ENCODE measurements around the gene RAC3. TPM values are rescaled to one million over a fixed set of nuclear protein-coding genes. Genes with fewer than 3 reads are reported as not detected.

The RAC3 gene
- total RNA-seq, 1 donor from 2014 or later: 0.82 TPM

DNA sequence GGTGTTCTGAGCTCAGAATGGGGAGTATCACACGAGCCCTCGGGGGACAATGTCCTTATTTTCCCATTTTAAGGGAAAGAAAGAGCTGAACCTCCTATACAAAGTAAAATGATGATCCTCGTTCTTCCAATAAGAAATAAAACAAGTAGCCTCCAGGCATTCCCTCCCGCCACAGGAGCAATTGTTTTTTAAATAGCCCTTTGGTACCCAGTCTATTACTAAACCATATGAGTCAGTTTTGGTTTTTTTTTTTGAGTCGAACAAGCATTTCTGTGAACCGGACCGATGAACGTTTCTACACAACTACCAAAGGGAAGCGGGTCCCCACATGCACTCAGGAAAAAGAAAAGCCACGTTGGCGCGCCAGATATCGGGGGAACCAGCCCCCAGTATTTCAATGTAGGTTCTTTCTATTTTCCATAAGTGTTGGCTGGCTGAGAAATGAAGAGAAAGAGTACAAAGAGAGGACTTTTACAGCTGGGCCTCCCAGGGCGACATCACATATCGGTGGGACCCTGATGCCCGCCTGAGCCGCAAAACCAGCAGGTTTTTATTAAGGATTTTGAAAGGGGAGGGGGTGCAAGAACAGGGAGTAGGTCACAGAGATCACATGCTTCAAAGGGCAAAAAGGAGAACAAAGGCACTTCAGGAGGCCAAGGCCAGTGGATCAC, 9.8 kb downstream of the RAC3 start:
- no peaks in the 10 kb centered on the region for H3K27me3 ChIP-seq (ENCODE audit: low read depth)
- H3K4me1 ChIP-seq: peaks cover 13% of the 10 kb centered on the region
- no peaks in the 10 kb centered on the region for H3K36me3 ChIP-seq
- DNase-seq: no peak
- TF ChIP-seq, protein P1, sequence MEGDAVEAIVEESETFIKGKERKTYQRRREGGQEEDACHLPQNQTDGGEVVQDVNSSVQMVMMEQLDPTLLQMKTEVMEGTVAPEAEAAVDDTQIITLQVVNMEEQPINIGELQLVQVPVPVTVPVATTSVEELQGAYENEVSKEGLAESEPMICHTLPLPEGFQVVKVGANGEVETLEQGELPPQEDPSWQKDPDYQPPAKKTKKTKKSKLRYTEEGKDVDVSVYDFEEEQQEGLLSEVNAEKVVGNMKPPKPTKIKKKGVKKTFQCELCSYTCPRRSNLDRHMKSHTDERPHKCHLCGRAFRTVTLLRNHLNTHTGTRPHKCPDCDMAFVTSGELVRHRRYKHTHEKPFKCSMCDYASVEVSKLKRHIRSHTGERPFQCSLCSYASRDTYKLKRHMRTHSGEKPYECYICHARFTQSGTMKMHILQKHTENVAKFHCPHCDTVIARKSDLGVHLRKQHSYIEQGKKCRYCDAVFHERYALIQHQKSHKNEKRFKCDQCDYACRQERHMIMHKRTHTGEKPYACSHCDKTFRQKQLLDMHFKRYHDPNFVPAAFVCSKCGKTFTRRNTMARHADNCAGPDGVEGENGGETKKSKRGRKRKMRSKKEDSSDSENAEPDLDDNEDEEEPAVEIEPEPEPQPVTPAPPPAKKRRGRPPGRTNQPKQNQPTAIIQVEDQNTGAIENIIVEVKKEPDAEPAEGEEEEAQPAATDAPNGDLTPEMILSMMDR (IDR thresholded peaks at IDR 0.05; ENCODE audit: borderline replicate concordance): no peak
- no peaks in the 10 kb centered on the region for H3K9me3 ChIP-seq (replicated peaks)
- intact Hi-C loops (cut with micrococcal nuclease): no loop called here
- no peak overlapping the region for H3K27ac ChIP-seq (replicated peaks)
- no peak overlapping the region for H3K4me3 ChIP-seq

- TF ChIP-seq, protein P1 (IDR thresholded peaks at IDR 0.05; ENCODE audit: borderline replicate concordance): no peak
- intact Hi-C loops (cut with micrococcal nuclease): no loop called here
- Histone ChIP-seq H3K27me3 (ENCODE audit: low read depth) (no peaks in the 10 kb centered on the region), H3K9me3 (replicated peaks) (no peaks in the 10 kb centered on the region), H3K27ac (replicated peaks) (no peak overlapping the region), H3K4me3 (no peak overlapping the region), H3K36me3 (peaks cover 7% of the 10 kb centered on the region), H3K4me1 (peaks cover 4% of the 10 kb centered on the region)
- DNase-seq: no peak
Observed at GRCh38 chr17:82042649-82043048, 11.2 kb downstream of the RAC3 start.

- H3K27me3 ChIP-seq (ENCODE audit: low read depth): no peaks in the 10 kb centered on the region
- no peaks in the 10 kb centered on the region for H3K9me3 ChIP-seq (replicated peaks)
- H3K4me3 ChIP-seq: no peak overlapping the region
- TF ChIP-seq, protein P1 (IDR thresholded peaks at IDR 0.05; ENCODE audit: borderline replicate concordance): no peak
- DNase-seq: no peak
- H3K36me3 ChIP-seq: peaks cover 15% of the 10 kb centered on the region
- H3K4me1 ChIP-seq: no peaks in the 10 kb centered on the region
- intact Hi-C loops (cut with micrococcal nuclease): no loop called here
- H3K27ac ChIP-seq (replicated peaks): no peak overlapping the region
Observed at GRCh38 chr17:82043507-82043906, 12.0 kb downstream of the RAC3 start.

DNA sequence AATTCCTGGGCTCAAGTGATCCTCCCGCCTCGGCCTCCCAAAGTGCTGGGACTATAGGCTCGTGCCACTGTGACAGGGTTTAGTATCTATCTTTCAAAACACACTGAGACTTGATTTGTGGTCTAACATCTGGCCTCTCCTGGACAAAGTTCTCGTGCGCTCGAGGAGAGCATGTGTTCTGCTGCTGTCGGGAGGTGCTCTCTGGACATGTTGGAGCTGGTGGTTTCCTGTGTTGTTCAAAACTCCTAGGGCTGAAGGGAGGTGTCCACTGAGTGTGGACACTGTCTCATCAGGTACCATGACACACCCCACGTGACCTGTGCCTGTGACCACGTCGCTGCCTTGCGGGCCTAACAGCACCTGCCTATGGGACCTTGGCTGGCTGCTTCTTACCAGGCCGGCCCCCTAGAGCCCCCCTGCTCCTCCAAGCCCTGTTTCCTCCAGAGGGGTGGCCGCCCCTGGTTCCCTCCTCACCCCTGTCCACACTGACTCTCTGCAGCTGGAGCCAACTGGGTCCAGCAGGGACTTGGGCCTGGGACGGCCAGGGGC, 14.5 kb downstream of the RAC3 start:
- Histone ChIP-seq H3K9me3 (replicated peaks) (no peaks in the 10 kb centered on the region), H3K27me3 (ENCODE audit: low read depth) (no peaks in the 10 kb centered on the region), H3K36me3 (peaks cover 34% of the 10 kb centered on the region), H3K4me1 (peaks cover 18% of the 10 kb centered on the region), H3K4me3 (no peak overlapping the region), H3K27ac (replicated peaks) (no peak overlapping the region)
- DNase-seq: no peak
- TF ChIP-seq, protein P1 (IDR thresholded peaks at IDR 0.05; ENCODE audit: borderline replicate concordance): no peak
- intact Hi-C loops (cut with micrococcal nuclease): no loop called here

DNA sequence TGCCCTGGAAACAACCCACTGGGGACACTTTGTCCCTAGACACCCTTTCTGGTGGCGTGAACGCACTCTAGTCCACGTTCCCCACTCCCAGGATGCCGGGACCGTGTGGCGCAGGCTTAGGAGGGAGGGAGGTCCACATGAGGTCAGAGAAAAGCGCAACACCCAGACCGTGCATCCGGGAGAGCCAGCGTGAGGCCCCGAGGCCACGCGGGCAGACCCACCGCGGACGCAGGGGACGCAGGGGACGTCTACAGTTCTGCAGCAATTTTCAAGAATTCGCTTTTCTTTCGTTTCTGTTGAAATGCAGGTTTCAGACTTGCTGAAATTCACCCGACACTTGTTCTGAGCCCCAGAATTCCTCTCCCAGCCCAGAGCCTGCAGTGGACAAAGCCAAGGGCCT, 15.4 kb downstream of the RAC3 start:
- intact Hi-C loops (cut with micrococcal nuclease): no loop called here
- DNase-seq: no peak
- TF ChIP-seq, protein P1 (IDR thresholded peaks at IDR 0.05; ENCODE audit: borderline replicate concordance): no peak

More for the DNA sequence above, 15.4 kb downstream of the RAC3 start:
- Histone ChIP-seq H3K4me3 (no peak overlapping the region), H3K27me3 (ENCODE audit: low read depth) (no peaks in the 10 kb centered on the region), H3K9me3 (replicated peaks) (no peaks in the 10 kb centered on the region), H3K4me1 (peaks cover 21% of the 10 kb centered on the region), H3K27ac (replicated peaks) (no peak overlapping the region), H3K36me3 (peaks cover 34% of the 10 kb centered on the region)
